IMR-90 (cell line): Measurements from ENCODE around the gene BMP7. TPM values are rescaled to one million over a fixed set of nuclear protein-coding genes. Genes with fewer than 3 reads are reported as not detected.

Experiments
- ATAC-seq: fragments of 200-7000 bp; cut with Tn5 transposase; 2 replicates; pipeline ENCODE4 v1.9.1; 2020; ENCODE audit warnings: low read depth, mild to moderate bottlenecking, moderate library complexity
- BruUV-seq: library from RNA; stranded (reverse); fragments of 400-500 nt; replicated peaks from 2 replicates; lab custom pipeline; 2021; lab: Mats Ljungman, UMichigan
- CTCF ChIA-PET: fragments of 300-600 bp; formaldehyde crosslinking; extraction: SDS; loops from one replicate; lab custom pipeline; 2021; ENCODE audit warnings: antibody characterized with exemption; lab: Yijun Ruan, JAX
- POLR2A ChIA-PET: fragments of 300-600 bp; sonication (Branson Sonifier 250); formaldehyde crosslinking; loops from one replicate; lab custom pipeline; 2022; ENCODE audit warnings: antibody characterized with exemption; ENCODE audit not compliant: unreplicated experiment; lab: Charles Lee
- DNase-seq: peaks from one replicate; pipeline ENCODE4 v3.0.0; 2013
- H2AFZ ChIP-seq: replicated peaks from 2 replicates; pipeline ENCODE3; 2013; ENCODE audit warnings: low read length, mild to moderate bottlenecking; ENCODE audit not compliant: poor library complexity
- H2AK5ac ChIP-seq: 2 replicates; pipeline ENCODE4 v1.6.1; 2013; ENCODE audit warnings: low read depth, low read length, inconsistent platforms
- H2AK9ac ChIP-seq: replicated peaks from 2 replicates; pipeline ENCODE3; 2013; ENCODE audit warnings: mild to moderate bottlenecking, low read depth, low read length, moderate library complexity; ENCODE audit not compliant: poor library complexity
- H2BK120ac ChIP-seq: 2 replicates; pipeline ENCODE4 v1.6.1; 2013; ENCODE audit warnings: low read depth, low read length, inconsistent platforms
- H2BK15ac ChIP-seq: 3 replicates; pipeline ENCODE4 v1.6.1; 2013; ENCODE audit warnings: low read depth, low read length, inconsistent platforms
- H2BK20ac ChIP-seq: 2 replicates; pipeline ENCODE4 v1.6.1; 2013; ENCODE audit warnings: low read depth, mild to moderate bottlenecking, inconsistent platforms, low read length, moderate library complexity
- H2BK5ac ChIP-seq: 2 replicates; pipeline ENCODE4 v1.6.1; 2013; ENCODE audit warnings: mild to moderate bottlenecking, low read depth, low read length, inconsistent platforms; ENCODE audit not compliant: poor library complexity, severe bottlenecking
- H3K14ac ChIP-seq: replicated peaks from 2 replicates; pipeline ENCODE4 v1.6.1; 2013; ENCODE audit warnings: low read depth, low read length, inconsistent platforms
- H3K18ac ChIP-seq: 2 replicates; pipeline ENCODE4 v1.6.1; 2013; ENCODE audit warnings: low read depth, low read length, control low read depth
- H3K23ac ChIP-seq: 2 replicates; pipeline ENCODE4 v1.6.1; 2013; ENCODE audit warnings: low read depth, low read length, inconsistent platforms
- H3K27ac ChIP-seq: 2 replicates; pipeline ENCODE4 v1.5.1; 2013; ENCODE audit warnings: mild to moderate bottlenecking, control low read depth, low read length; ENCODE audit not compliant: insufficient read depth
- H3K27me3 ChIP-seq: 2 replicates; pipeline ENCODE4 v1.6.1; 2013; ENCODE audit warnings: low read length; ENCODE audit not compliant: control insufficient read depth, insufficient read depth
- H3K36me3 ChIP-seq: 2 replicates; pipeline ENCODE4 v1.6.1; 2013; ENCODE audit warnings: low read length, mixed read lengths; ENCODE audit not compliant: control insufficient read depth, insufficient read depth
- H3K4ac ChIP-seq: 2 replicates; pipeline ENCODE4 v1.6.1; 2013; ENCODE audit warnings: low read depth, low read length, inconsistent platforms
- H3K4me1 ChIP-seq: 2 replicates; pipeline ENCODE4 v1.6.1; 2013; ENCODE audit warnings: low read length, mixed read lengths; ENCODE audit not compliant: control insufficient read depth, insufficient read depth
- H3K4me2 ChIP-seq: 2 replicates; pipeline ENCODE4 v1.6.1; 2013; ENCODE audit warnings: low read depth, mild to moderate bottlenecking, control low read depth, low read length, moderate library complexity
- H3K4me3 ChIP-seq: 2 replicates; pipeline ENCODE4 v1.5.1; 2013; ENCODE audit warnings: low read depth, mild to moderate bottlenecking, control low read depth, low read length, moderate library complexity; ENCODE audit not compliant: insufficient read depth
- H3K56ac ChIP-seq: 2 replicates; pipeline ENCODE4 v1.6.1; 2013; ENCODE audit warnings: low read length, inconsistent platforms; ENCODE audit not compliant: insufficient read depth; ENCODE audit errors: extremely low read depth
- H3K79me1 ChIP-seq, 2 experiments: 2 replicates each; pipeline ENCODE4 v1.6.1; 2013; ENCODE audit warnings: low read length in 2 of 2, inconsistent platforms in 1 of 2, low read depth in 1 of 2
- H3K9ac ChIP-seq: 2 replicates; pipeline ENCODE4 v1.6.1; 2013; ENCODE audit warnings: low read depth, low read length, control low read depth
- H3K9me1 ChIP-seq: 2 replicates; pipeline ENCODE4 v1.6.1; 2013; ENCODE audit warnings: low read length, inconsistent platforms; ENCODE audit not compliant: insufficient read depth
- H3K9me3 ChIP-seq: 2 replicates; pipeline ENCODE4 v1.6.1; 2013; ENCODE audit warnings: low read length; ENCODE audit not compliant: control insufficient read depth, insufficient read depth
- H4K20me1 ChIP-seq: 2 replicates; pipeline ENCODE4 v1.6.1; 2013; ENCODE audit warnings: low read length, inconsistent platforms; ENCODE audit not compliant: insufficient read depth
- H4K5ac ChIP-seq: 2 replicates; pipeline ENCODE4 v1.6.1; 2013; ENCODE audit warnings: mild to moderate bottlenecking, low read depth, low read length, control low read depth
- H4K8ac ChIP-seq, 2 experiments: 2 replicates each; pipeline ENCODE4 v1.6.1; 2013; ENCODE audit warnings: low read depth in 2 of 2, low read length in 2 of 2, control low read depth in 1 of 2, inconsistent platforms in 1 of 2
- H4K91ac ChIP-seq: 2 replicates; pipeline ENCODE4 v1.6.1; 2013; ENCODE audit warnings: low read depth, low read length, inconsistent platforms; ENCODE audit not compliant: insufficient read depth
- BHLHE40 ChIP-seq: fragments of 150-350 bp; IDR thresholded peaks from 2 replicates; pipeline ENCODE4 v1.6.1; 2016; ENCODE audit warnings: mild to moderate bottlenecking, low read depth, low read length
- MXI1 ChIP-seq: IDR thresholded peaks from 2 replicates; pipeline ENCODE4 v1.6.1; 2012; ENCODE audit warnings: low read depth, mild to moderate bottlenecking, low read length, moderate library complexity, borderline replicate concordance
- RCOR1 ChIP-seq: IDR thresholded peaks from 2 replicates; pipeline ENCODE4 v1.6.1; 2012; ENCODE audit warnings: mild to moderate bottlenecking, low read length, improper control_type of control experiment; ENCODE audit not compliant: insufficient replicate concordance
- SMC3 ChIP-seq: fragments of 150-350 bp; IDR thresholded peaks from 2 replicates; pipeline ENCODE4 v1.6.1; 2016; ENCODE audit warnings: low read depth, mild to moderate bottlenecking, antibody characterized with exemption, low read length, moderate library complexity
- WGBS, 2 experiments: methylation state at CpG; one replicate each; pipeline versions ENCODE4 v1.1.5 to v1.1.7; 2013; ENCODE audit warnings: missing lambda C conversion rate in 2 of 2; ENCODE audit not compliant: insufficient read length in 1 of 2; ENCODE audit errors: extremely low coverage in 2 of 2; 5-methylcytosine and 5-hydroxymethylcytosine counted together
- dilution Hi-C: fragments of 300-500 bp; cut with HindIII; formaldehyde crosslinking; loops from one replicate; pipeline ENCODE4 v1.14.3; 2018; ENCODE audit warnings: low sequenced_read_pairs; ENCODE audit not compliant: unreplicated experiment
- in situ Hi-C: fragments of 300-500 bp; cut with MboI; formaldehyde crosslinking; loops from 3 replicates; pipeline ENCODE4 v1.14.3; 2019; ENCODE audit warnings: low sequenced_read_pairs, inconsistent platforms, mixed read lengths
- intact Hi-C: fragments of 100-400 bp; cut with micrococcal nuclease; formaldehyde crosslinking; loops from 2 replicates; pipeline ENCODE4 v1.10.0; 2022
- polyA plus RNA-seq, 3 experiments: library from polyadenylated mRNA; depleted of rRNA; stranded (reverse); fragments of >200 nt; gene quantifications; 2 replicates each; pipeline ENCODE4 v1.2.3, GENCODE V29; 2012; ENCODE audit warnings: low replicate concordance in 1 of 3
- total RNA-seq: library from RNA; depleted of rRNA; stranded (reverse); fragments of >200 nt; gene quantifications from 2 replicates; pipeline ENCODE4 v1.2.3, GENCODE V29; 2012
- TF ChIP-seq, protein P1 (sequence below): conservative IDR thresholded peaks from 2 replicates; pipeline ENCODE4 v1.5.1; 2012; ENCODE audit warnings: mild to moderate bottlenecking, low read depth, low read length, improper control_type of control experiment

Gene BMP7
- total and polyA plus RNA-seq, 2 of the 4 experiments (the other 2 are of a cell fraction), result not detected

- Histone ChIP-seq H2BK5ac (no peak overlapping the region), H2AK9ac (no peak overlapping the region), H3K36me3 (no peaks in the 10 kb centered on the region), H3K27me3 (peaks cover 19% of the 10 kb centered on the region), H2AFZ (no peak overlapping the region), H4K20me1 (no peaks in the 10 kb centered on the region), H4K91ac (no peak overlapping the region), H3K27ac (no peak overlapping the region), H4K8ac (no peak overlapping the region), H2BK20ac (no peak overlapping the region), H2BK15ac (no peak overlapping the region), H3K79me1 (no peaks in the 10 kb centered on the region), H3K9me1 (no peaks in the 10 kb centered on the region), H3K4me3 (no peak overlapping the region), H2BK120ac (no peak overlapping the region), H3K4me1 (peaks cover 2% of the 10 kb centered on the region; the same call in 1 of the 2 replicates), H3K9me3 (no peaks in the 10 kb centered on the region), H3K4ac (no peak overlapping the region), H2AK5ac (no peak overlapping the region), H3K23ac (no peak overlapping the region), H3K9ac (no peak overlapping the region), H3K14ac (no peak overlapping the region), H3K18ac (no peak overlapping the region), H3K56ac (no peak overlapping the region), H3K4me2 (no peak overlapping the region), H4K5ac (no peak overlapping the region)
- ChIA-PET CTCF (no interaction called here), POLR2A (no interaction called here)
- no TSS peak for BruUV-seq
- 13% methylated on average over 3 of the region's 6 CpGs; no CpG with 5 or more reads in 1 of the 2 experiments for WGBS, 2 experiments
- intact Hi-C loops (no loop called here), dilution Hi-C loops (no loop called here), in situ Hi-C loops (no loop called here)
- DNase-seq (no peak), ATAC-seq (no peak)
- no peak for TF ChIP-seq RCOR1
- no peak for TF ChIP-seq BHLHE40
- TF ChIP-seq, protein P1, sequence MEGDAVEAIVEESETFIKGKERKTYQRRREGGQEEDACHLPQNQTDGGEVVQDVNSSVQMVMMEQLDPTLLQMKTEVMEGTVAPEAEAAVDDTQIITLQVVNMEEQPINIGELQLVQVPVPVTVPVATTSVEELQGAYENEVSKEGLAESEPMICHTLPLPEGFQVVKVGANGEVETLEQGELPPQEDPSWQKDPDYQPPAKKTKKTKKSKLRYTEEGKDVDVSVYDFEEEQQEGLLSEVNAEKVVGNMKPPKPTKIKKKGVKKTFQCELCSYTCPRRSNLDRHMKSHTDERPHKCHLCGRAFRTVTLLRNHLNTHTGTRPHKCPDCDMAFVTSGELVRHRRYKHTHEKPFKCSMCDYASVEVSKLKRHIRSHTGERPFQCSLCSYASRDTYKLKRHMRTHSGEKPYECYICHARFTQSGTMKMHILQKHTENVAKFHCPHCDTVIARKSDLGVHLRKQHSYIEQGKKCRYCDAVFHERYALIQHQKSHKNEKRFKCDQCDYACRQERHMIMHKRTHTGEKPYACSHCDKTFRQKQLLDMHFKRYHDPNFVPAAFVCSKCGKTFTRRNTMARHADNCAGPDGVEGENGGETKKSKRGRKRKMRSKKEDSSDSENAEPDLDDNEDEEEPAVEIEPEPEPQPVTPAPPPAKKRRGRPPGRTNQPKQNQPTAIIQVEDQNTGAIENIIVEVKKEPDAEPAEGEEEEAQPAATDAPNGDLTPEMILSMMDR, result no peak
- no peak for TF ChIP-seq SMC3
- no peak for TF ChIP-seq MXI1
Measured at GRCh38 chr20:57287901-57288300, 21.5 kb upstream of the BMP7 start.
